Measurements from ENCODE around the gene IPO13. TPM values are rescaled to one million over a fixed set of nuclear protein-coding genes. Genes with fewer than 3 reads are reported as not detected.

Gene IPO13
- total and polyA plus RNA-seq, 2 experiments from 2014 or later = 26.2 to 28.6 TPM

DNA sequence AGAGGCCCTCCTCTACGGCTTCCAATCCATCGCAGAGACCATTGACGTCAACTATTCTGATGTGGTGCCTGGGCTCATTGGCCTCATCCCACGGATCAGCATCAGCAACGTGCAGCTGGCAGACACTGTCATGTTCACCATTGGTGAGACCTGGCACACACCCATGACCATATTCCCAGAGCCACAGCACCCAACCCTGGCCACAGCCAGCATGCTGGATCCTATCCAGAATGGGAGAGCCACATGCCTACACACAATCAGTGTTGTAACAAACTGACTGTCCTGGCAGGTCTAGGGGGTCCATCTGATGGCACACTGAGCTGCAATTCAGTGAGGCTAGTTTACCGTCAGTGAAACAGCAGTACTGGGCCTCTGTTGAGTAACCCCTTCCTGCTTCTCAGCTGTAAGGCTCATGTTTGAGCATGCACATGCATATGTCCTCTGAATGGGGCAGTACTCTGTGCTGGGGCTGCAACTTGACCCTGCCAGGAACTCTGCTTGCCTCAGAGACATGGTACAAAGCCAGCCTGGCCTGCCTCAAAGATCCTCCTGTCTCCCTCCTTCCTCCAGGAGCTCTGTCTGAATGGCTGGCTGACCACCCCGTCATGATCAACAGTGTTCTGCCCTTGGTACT, 10.8 kb downstream of the IPO13 start:
- H3K4me1 ChIP-seq (ENCODE audit: low read depth) = peaks cover 3% of the 10 kb centered on the region
- no peak for DNase-seq (ENCODE audit: low read depth in 1 of 2, low spot score in 1 of 2)
- TF ChIP-seq, protein P1, sequence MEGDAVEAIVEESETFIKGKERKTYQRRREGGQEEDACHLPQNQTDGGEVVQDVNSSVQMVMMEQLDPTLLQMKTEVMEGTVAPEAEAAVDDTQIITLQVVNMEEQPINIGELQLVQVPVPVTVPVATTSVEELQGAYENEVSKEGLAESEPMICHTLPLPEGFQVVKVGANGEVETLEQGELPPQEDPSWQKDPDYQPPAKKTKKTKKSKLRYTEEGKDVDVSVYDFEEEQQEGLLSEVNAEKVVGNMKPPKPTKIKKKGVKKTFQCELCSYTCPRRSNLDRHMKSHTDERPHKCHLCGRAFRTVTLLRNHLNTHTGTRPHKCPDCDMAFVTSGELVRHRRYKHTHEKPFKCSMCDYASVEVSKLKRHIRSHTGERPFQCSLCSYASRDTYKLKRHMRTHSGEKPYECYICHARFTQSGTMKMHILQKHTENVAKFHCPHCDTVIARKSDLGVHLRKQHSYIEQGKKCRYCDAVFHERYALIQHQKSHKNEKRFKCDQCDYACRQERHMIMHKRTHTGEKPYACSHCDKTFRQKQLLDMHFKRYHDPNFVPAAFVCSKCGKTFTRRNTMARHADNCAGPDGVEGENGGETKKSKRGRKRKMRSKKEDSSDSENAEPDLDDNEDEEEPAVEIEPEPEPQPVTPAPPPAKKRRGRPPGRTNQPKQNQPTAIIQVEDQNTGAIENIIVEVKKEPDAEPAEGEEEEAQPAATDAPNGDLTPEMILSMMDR (IDR thresholded peaks at IDR 0.05; ENCODE audit: low read depth, low read length) = no peak
- H3K27ac ChIP-seq = no peak overlapping the region
- H3K4me3 ChIP-seq = no peak overlapping the region
- peaks cover 21% of the 10 kb centered on the region for H3K36me3 ChIP-seq
- H3K27me3 ChIP-seq = no peaks in the 10 kb centered on the region
- H3K9me3 ChIP-seq (ENCODE audit: low read depth) = no peaks in the 10 kb centered on the region

DNA sequence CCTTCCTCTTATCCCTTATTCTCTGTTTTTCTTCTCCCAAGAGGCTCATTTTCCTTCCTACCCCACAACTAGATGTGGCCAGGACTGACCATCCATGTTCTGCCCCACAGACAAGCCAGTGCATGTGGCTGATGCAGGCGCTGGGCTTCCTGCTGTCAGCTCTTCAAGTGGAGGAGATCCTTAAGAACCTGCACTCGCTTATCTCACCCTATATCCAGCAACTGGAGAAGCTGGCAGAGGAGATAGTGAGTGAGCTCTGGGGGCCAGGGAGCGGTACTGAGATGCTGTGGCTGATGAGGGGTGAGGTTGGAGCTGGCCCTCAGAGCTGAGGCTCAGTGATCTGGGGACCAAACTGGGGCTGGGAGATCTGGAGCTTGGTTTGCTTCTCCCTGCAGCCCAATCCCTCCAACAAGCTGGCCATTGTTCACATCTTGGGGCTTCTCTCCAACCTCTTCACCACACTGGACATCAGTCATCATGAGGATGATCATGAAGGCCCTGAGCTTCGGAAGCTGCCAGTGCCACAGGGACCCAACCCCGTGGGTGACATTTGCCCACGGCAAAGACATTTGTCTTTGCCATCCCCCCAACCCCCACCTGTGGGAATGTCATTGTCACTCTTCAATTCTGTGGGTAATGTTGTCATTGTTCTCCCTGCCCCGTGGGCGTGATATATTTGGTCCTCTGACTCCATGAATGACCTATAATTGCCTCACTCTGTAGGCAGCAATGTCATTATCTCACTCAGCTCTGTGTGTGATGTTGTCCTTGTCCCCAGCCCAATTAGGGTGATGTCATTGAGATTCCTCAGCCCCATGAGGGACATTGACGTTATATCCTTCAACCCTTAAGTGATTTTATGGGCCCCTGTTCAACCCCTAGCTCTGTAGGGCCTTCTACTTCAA, 11.9 kb downstream of the IPO13 start:
- Histone ChIP-seq H3K4me1 (ENCODE audit: low read depth) (no peaks in the 10 kb centered on the region), H3K27ac (no peak overlapping the region), H3K4me3 (no peak overlapping the region), H3K9me3 (ENCODE audit: low read depth) (no peaks in the 10 kb centered on the region), H3K36me3 (peaks cover 21% of the 10 kb centered on the region), H3K27me3 (no peaks in the 10 kb centered on the region)
- TF ChIP-seq, protein P1 (IDR thresholded peaks at IDR 0.05; ENCODE audit: low read depth, low read length) = no peak
- DNase-seq (ENCODE audit: low read depth in 1 of 2, low spot score in 1 of 2) = no peak

DNA sequence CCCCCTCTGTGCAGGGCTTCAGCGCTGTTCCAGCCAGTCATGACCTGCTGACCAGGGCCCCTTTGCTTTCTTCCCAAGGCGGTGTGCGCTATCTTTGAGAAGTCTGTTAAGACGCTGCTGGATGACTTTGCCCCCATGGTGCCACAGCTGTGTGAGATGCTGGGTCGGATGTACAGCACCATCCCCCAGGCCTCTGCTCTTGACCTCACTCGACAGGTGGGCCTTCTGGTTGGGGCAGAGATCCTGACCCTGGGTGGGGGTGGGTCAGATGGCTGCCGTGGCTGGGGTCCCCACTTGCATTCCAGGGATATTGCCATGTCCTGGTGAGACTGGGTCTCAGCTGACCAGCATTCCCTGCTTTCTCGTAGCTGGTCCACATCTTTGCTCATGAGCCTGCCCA, 14.0 kb downstream of the IPO13 start:
- H3K36me3 ChIP-seq = peaks cover 21% of the 10 kb centered on the region

DNA sequence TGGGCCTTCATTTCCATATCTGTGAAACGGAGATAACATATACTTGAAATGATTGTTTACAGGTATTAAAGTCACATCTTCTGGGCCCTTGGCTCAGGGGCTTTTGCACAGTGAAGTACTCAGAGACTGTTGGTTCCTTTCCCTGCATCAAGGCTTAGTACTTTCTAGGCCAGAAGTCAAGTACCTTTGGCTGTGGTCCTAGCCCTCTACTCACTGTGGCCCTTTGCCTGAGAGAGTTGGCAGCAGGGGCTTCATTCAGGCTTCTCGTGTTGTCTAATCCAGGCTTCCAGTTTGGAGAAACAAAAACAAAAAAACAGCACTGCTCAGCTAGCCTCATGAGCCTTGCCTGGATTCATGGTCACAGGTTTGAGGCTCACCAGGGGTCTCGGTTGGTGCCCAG, 14.9 kb downstream of the IPO13 start:
- H3K4me3 ChIP-seq = no peak overlapping the region
- H3K27me3 ChIP-seq = no peaks in the 10 kb centered on the region
- no peaks in the 10 kb centered on the region for H3K9me3 ChIP-seq (ENCODE audit: low read depth)
- TF ChIP-seq, protein P1 (IDR thresholded peaks at IDR 0.05; ENCODE audit: low read depth, low read length) = no peak
- H3K4me1 ChIP-seq (ENCODE audit: low read depth) = no peaks in the 10 kb centered on the region
- H3K36me3 ChIP-seq = peaks cover 21% of the 10 kb centered on the region
- no peak overlapping the region for H3K27ac ChIP-seq
- DNase-seq (ENCODE audit: low read depth in 1 of 2, low spot score in 1 of 2) = no peak

More for the DNA sequence above, 14.0 kb downstream of the IPO13 start:
- H3K9me3 ChIP-seq (ENCODE audit: low read depth) = no peaks in the 10 kb centered on the region
- no peak overlapping the region for H3K27ac ChIP-seq
- no peak for DNase-seq (ENCODE audit: low read depth in 1 of 2, low spot score in 1 of 2)
- no peak overlapping the region for H3K4me3 ChIP-seq
- TF ChIP-seq, protein P1 (IDR thresholded peaks at IDR 0.05; ENCODE audit: low read depth, low read length) = no peak
- H3K27me3 ChIP-seq = no peaks in the 10 kb centered on the region
- H3K4me1 ChIP-seq (ENCODE audit: low read depth) = no peaks in the 10 kb centered on the region

DNA sequence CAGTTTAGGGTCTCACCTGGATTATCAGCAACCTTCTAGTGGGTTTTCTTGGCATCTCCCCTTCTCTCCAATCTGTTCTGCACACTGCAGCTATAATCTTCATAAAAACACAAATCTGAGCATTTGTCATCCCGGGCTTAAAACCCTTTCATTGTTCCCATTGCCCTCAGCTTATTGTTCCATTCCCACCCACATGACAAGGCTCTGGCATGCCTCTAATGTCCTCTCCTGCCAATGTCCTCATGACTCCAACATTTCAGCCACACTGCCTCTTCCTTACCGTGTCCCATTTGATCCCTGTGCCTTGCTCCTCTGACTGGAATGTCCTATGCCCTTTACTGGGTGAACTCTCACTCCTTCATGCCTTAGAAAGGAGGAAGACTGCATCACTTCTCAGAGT, 15.6 kb downstream of the IPO13 start:
- Histone ChIP-seq H3K27me3 (no peaks in the 10 kb centered on the region), H3K36me3 (peaks cover 17% of the 10 kb centered on the region), H3K4me3 (no peak overlapping the region), H3K9me3 (ENCODE audit: low read depth) (no peaks in the 10 kb centered on the region), H3K4me1 (ENCODE audit: low read depth) (no peaks in the 10 kb centered on the region), H3K27ac (no peak overlapping the region)
- DNase-seq (ENCODE audit: low read depth in 1 of 2, low spot score in 1 of 2) = no peak
- TF ChIP-seq, protein P1 (IDR thresholded peaks at IDR 0.05; ENCODE audit: low read depth, low read length) = no peak
